Measurements from ENCODE around the gene VIL1. TPM values are rescaled to one million over a fixed set of nuclear protein-coding genes. Genes with fewer than 3 reads are reported as not detected.

VIL1 gene
- total and polyA plus RNA-seq, 4 experiments from 2014 or later: not detected

DNA sequence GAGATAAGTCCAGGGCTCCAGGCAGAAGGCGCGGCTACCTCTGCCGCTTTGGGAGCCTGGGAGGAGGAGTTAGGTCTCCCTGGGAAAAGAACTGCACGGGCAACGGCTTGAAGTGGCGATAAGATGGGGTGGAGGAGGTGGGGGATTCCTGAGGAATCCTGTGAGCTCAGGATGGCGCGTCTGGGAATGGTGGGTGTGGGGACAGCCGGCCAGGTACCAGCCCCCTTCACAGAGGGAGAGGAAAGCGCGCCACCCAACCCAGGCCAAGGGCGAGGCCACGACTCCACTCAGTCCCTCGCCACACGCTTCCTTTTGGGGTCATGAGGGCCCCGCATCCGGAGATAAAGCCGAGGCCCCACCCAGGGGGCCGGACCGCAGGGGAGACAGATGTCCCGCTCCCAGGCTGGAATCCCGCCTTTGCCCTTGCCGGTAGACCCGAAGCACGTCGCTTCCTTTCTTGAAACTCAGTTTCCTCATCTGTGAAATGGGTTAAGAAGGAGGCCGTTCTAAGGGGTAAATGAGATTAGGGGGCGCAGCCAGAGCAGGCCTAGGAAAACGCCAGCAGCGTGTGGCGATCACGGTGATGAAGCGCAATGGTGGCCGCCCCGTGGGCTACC is 21.0 kb upstream of the VIL1 start:
- Mint-ChIP-seq H3K36me3 (peaks cover 0 to 22% of the 10 kb centered on the region in 2 donors), H3K4me3 (peak overlapping the region; percentile 88 to 95 (median 93)), H3K27ac (peak overlapping the region; percentile 99 to 100 (median 99)), H3K4me1 (peaks cover 16 to 66% (median 45%) of the 10 kb centered on the region in 4 donors), H3K9me3 (peaks cover 0 to 3% (median 0%) of the 10 kb centered on the region in 8 donors), H3K27me3 (no peaks in the 10 kb centered on the region)
- POLR2A ChIA-PET (ENCODE audit: partially characterized antibody): interaction anchor here (1.0 to 5.6 kb wide), 14 partner anchors 9 to 857 kb away, joined by 3 to 139 read pairs (median 12); partner anchors contain the start of genes AAMP, ARPC2, PNKD and TMBIM1
- H3K4me1 ChIP-seq (ENCODE audit: insufficient read depth, low read length): peaks cover 68% of the 10 kb centered on the region
- H3K27me3 ChIP-seq (ENCODE audit: insufficient read depth, low read length): no peaks in the 10 kb centered on the region
- H3K9me3 ChIP-seq (ENCODE audit: control insufficient read depth in 1 of 2, low read length in 2 of 2): no peaks in the 10 kb centered on the region
- intact Hi-C loops (cut with micrococcal nuclease): loop anchor here (2.0 to 5.0 kb wide), 6 partner anchors 181 to 854 kb away; partner anchors contain the start of genes ARPC2, BCS1L, CNPPD1 and RETREG2
- peak overlapping the region; percentile 97 to 98 for H3K4me3 ChIP-seq (ENCODE audit: low read length in 2 of 2)
- H3K36me3 ChIP-seq (ENCODE audit: insufficient read depth, low read length): peaks cover 11% of the 10 kb centered on the region
- peak; percentile 49 to 70 (median 56) for DNase-seq
- H3K27ac ChIP-seq (ENCODE audit: low read depth, low read length): peak overlapping the region; percentile 89
- CTCF ChIA-PET (ENCODE audit: partially characterized antibody): interaction anchor here (3.0 to 6.6 kb wide), 2 partner anchors 105 to 125 kb away, joined by 36 to 62 read pairs; partner anchors contain the start of genes AAMP, PNKD and TMBIM1

DNA sequence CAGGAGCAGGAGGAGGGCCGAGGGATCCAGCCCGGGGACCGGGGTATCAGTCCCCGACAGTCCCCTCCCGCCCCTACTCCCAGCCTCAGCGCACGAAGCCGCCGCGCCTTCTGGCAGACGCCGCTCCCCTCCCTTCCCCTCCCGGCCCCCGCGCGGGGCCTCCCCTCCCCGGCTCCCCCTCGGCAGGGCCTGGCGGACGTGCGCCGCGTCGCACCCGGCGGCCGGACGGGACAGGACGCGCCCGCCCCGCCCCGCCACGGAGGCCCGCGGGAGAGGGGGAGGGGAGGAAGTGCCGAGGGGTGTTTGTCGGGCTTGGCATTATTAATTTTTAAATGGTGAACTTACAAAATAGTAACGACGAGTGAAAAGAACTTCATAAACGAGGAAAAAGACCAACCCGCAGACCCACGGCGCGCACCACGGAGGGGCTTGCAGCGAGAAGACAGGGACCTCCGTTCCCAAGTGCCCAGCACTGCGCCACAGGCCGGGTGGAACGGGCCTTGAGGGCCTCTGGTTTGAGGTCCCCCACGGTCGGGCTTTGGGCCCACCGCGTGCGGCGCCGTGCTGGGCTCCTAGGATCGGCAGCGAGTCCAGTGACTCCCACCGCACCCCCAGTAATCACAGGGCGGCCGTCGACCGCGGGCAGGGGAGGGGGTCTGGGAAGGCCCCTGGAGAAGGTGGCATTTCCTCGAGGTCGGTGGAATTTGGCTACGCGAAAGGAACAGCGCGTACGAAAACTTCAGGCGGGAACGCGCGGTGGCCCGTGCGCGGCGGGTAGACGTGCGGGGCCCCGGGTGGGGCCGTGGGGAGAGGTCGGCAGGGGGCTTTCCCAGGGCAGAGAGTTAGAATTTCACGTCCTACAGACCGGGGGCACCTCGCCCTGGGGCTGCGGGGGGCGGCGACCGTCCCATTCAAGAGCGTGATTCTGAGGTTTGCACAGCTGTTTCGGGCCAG is 20.2 kb upstream of the VIL1 start:
- DNase-seq: peak; percentile 63 to 75 (median 71)
- POLR2A ChIA-PET (ENCODE audit: partially characterized antibody): interaction anchor here (0.8 to 5.6 kb wide), 11 partner anchors 8 to 182 kb away, joined by 3 to 109 read pairs (median 13); partner anchors contain the start of genes AAMP, ARPC2 and PNKD
- peaks cover 73% of the 10 kb centered on the region for H3K4me1 ChIP-seq (ENCODE audit: insufficient read depth, low read length)
- Mint-ChIP-seq H3K4me3 (peak overlapping the region; percentile 88 to 95 (median 93)), H3K9me3 (peaks cover 0 to 3% (median 0%) of the 10 kb centered on the region in 8 donors), H3K27me3 (no peaks in the 10 kb centered on the region), H3K27ac (peak overlapping the region; percentile 99 to 100 (median 99)), H3K4me1 (peaks cover 21 to 73% (median 50%) of the 10 kb centered on the region in 4 donors), H3K36me3 (peaks cover 6 to 30% of the 10 kb centered on the region in 2 donors)
- peak overlapping the region; percentile 97 to 98 for H3K4me3 ChIP-seq (ENCODE audit: low read length in 2 of 2)
- H3K27ac ChIP-seq (ENCODE audit: low read depth, low read length): peak overlapping the region; percentile 89
- no peaks in the 10 kb centered on the region for H3K27me3 ChIP-seq (ENCODE audit: insufficient read depth, low read length)
- intact Hi-C loops (cut with micrococcal nuclease): loop anchor here (2.0 to 5.0 kb wide), 5 partner anchors 182 to 854 kb away; partner anchors contain the start of genes ARPC2, BCS1L, CNPPD1 and RETREG2
- CTCF ChIA-PET (ENCODE audit: partially characterized antibody): interaction anchor here (0.6 to 2.1 kb wide), 2 partner anchors 97 to 112 kb away, joined by 3 to 8 read pairs; no protein-coding TSS in a partner anchor
- H3K36me3 ChIP-seq (ENCODE audit: insufficient read depth, low read length): peaks cover 18% of the 10 kb centered on the region
- no peaks in the 10 kb centered on the region for H3K9me3 ChIP-seq (ENCODE audit: control insufficient read depth in 1 of 2, low read length in 2 of 2)

DNA sequence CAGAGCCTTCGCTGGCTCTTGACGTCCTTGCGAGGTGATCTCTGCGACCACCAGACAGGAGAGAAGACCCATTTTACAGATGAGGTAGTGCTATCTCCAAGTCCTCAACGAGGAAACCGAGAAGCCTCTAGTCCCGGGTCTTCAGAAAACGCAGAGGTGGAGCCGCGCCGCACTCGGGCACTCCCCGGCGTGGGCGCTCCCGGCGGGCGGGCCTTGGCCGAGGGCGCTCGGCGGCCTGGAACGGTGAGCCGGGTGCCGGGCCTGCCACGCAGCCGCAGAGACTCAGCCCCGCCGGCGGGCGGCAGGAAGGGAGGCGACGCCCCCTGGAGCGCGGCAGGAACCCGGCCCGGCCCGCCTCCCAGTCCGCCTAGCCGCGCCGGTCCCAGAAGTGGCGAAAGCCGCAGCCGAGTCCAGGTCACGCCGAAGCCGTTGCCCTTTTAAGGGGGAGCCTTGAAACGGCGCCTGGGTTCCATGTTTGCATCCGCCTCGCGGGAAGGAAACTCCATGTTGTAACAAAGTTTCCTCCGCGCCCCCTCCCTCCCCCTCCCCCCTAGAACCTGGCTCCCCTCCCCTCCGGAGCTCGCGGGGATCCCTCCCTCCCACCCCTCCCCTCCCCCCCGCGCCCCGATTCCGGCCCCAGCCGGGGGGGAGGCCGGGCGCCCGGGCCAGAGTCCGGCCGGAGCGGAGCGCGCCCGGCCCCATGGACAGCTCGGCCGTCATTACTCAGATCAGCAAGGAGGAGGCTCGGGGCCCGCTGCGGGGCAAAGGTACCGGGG is 19.3 kb upstream of the VIL1 start, which contains the start of gene CTDSP1:
TSS of gene CTDSP1 (plus strand) at position 478 of the 776 bp plus-strand sequence. CDS start at position 701, 223 bp downstream.
- Mint-ChIP-seq H3K27me3 (no peaks in the 10 kb centered on the region), H3K36me3 (peaks cover 6 to 38% of the 10 kb centered on the region in 2 donors), H3K27ac (peak within 1 kb of the TSS; percentile 89 to 100 (median 96)), H3K4me3 (peak within 1 kb of the TSS; percentile 92 to 97 (median 94)), H3K4me1 (peaks cover 20 to 73% (median 50%) of the 10 kb centered on the region in 4 donors), H3K9me3 (peaks cover 0 to 3% (median 0%) of the 10 kb centered on the region in 8 donors)
- H3K36me3 ChIP-seq (ENCODE audit: insufficient read depth, low read length): peaks cover 25% of the 10 kb centered on the region
- peak within 1 kb of the TSS; percentile 89 for H3K27ac ChIP-seq (ENCODE audit: low read depth, low read length)
- H3K4me3 ChIP-seq (ENCODE audit: low read length in 2 of 2): peak within 1 kb of the TSS; percentile 29 to 97
- intact Hi-C loops (cut with micrococcal nuclease): loop anchor here (1.0 to 5.0 kb wide), 6 partner anchors 67 to 853 kb away; partner anchors contain the start of genes ARPC2, BCS1L, CNPPD1 and RETREG2
- ChIA-PET POLR2A (ENCODE audit: partially characterized antibody) (interaction anchor here (0.7 to 4.3 kb wide), 21 partner anchors 16 to 778 kb away, joined by 3 to 26 read pairs (median 4); partner anchors contain the start of genes AAMP, CATIP, PNKD and TMBIM1), CTCF (ENCODE audit: partially characterized antibody) (interaction anchor here (0.6 to 2.1 kb wide), 4 partner anchors 98 to 127 kb away, joined by 3 to 8 read pairs (median 4); no protein-coding TSS in a partner anchor)
- peaks cover 73% of the 10 kb centered on the region for H3K4me1 ChIP-seq (ENCODE audit: insufficient read depth, low read length)
- peak; percentile 91 to 95 (median 92) for DNase-seq
- no peaks in the 10 kb centered on the region for H3K9me3 ChIP-seq (ENCODE audit: control insufficient read depth in 1 of 2, low read length in 2 of 2)
- no peaks in the 10 kb centered on the region for H3K27me3 ChIP-seq (ENCODE audit: insufficient read depth, low read length)

DNA sequence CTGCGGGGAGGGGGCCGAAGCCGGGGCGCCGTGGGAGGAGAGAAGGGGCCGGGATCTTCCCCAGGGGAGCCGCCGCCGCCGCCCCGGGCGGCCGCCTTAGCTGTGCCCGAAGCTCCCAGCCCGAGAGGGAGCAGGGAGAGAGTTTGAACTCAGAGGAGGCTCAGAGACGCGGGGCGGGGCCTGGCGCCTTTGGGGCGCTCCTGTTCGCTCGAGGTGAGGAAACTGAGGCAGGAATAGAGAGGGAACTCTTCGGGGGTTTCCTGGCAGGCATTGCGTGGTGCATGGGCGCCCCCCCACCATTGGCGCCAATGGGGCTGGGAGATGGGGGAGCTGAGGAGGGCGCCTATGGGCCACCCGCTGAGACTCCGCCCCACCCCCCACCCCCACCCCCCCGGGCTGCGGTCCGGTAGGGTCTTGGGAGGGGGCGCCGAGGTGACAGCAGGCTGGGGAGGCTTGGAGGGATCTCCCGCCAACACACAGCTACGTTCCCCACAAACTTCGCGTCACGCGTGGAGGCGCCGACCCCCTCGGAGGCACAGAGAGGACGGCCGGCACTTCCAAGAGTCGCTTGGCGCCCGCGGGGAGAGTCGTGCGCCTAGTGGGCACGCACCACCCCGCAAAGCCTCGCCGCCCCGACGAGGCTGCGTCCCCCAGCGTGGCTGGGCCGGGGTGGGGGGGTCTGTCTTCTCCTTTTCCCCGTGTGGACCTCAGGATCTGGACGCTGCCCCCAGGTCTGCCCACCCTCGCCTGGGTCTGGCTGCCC is 18.6 kb upstream of the VIL1 start:
- CTCF ChIA-PET (ENCODE audit: partially characterized antibody): interaction anchor here (0.6 to 2.1 kb wide), 4 partner anchors 58 to 128 kb away, joined by 3 to 8 read pairs (median 4); no protein-coding TSS in a partner anchor
- intact Hi-C loops (cut with micrococcal nuclease): loop anchor here (1.0 kb wide), 1 partner anchor 66 kb away; no protein-coding TSS in a partner anchor
- DNase-seq: peak; percentile 34 to 65 (median 46)
- H3K4me1 Mint-ChIP-seq: peaks cover 18 to 74% (median 49%) of the 10 kb centered on the region in 4 donors
- H3K36me3 Mint-ChIP-seq: peaks cover 6 to 45% of the 10 kb centered on the region in 2 donors
- Histone ChIP-seq H3K27me3 (ENCODE audit: insufficient read depth, low read length) (no peaks in the 10 kb centered on the region), H3K9me3 (ENCODE audit: control insufficient read depth in 1 of 2, low read length in 2 of 2) (no peaks in the 10 kb centered on the region), H3K27ac (ENCODE audit: low read depth, low read length) (peak overlapping the region; percentile 72), H3K36me3 (ENCODE audit: insufficient read depth, low read length) (peaks cover 25% of the 10 kb centered on the region), H3K4me3 (ENCODE audit: low read length in 2 of 2) (peak overlapping the region in 1 of 2 donors; percentile 57), H3K4me1 (ENCODE audit: insufficient read depth, low read length) (peaks cover 73% of the 10 kb centered on the region)
- peak overlapping the region; percentile 87 to 100 (median 94) for H3K27ac Mint-ChIP-seq
- peak overlapping the region; percentile 92 to 97 (median 94) for H3K4me3 Mint-ChIP-seq
- peaks cover 0 to 3% (median 0%) of the 10 kb centered on the region in 8 donors for H3K9me3 Mint-ChIP-seq
- POLR2A ChIA-PET (ENCODE audit: partially characterized antibody): interaction anchor here (0.7 to 4.3 kb wide), 20 partner anchors 17 to 777 kb away, joined by 3 to 26 read pairs (median 4); partner anchors contain the start of genes AAMP, CATIP, PNKD and TMBIM1
- no peaks in the 10 kb centered on the region for H3K27me3 Mint-ChIP-seq

DNA sequence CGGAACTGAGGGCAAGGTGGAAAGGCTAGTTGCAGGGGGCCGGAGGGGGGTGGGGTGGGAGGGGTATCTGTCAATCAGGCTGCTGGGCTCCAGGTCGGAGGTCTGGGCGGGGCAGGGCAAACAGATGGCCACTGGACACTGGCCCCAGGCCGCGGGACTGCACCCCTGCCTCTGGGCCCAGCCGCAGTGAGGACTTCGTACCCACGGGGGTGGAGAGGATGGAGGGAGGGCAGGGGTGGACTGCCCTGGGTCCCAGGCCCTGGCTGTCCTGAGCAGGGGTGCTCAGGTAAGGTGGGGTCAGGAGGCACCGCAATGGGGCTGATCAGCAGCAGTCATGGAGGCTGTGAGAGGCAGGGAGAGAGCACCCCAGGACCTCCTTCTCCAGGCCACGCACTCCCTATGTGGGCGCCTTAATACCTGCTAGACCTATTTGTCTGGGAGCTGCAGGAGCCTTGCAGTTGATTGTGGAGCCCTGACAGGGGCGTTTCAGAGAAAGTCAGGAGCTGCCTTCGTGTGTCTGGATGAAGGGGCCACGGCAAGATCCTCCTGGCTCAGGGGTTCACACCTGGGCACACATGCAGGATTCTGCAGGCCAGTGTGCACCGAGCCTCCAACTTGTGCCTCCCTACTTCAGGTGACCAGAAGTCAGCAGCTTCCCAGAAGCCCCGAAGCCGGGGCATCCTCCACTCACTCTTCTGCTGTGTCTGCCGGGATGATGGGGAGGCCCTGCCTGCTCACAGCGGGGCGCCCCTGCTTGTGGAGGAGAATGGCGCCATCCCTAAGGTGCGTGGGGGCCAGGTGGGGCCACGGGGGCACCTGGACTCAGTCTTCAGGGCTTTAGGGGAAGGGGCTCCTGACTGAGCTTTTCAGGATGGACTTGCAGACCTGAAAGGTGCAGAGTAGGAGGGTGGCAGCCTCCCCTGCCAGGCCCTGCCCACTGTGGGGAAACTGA is 17.7 kb upstream of the VIL1 start:
- peaks cover 22 to 75% (median 50%) of the 10 kb centered on the region in 4 donors for H3K4me1 Mint-ChIP-seq
- H3K4me1 ChIP-seq (ENCODE audit: insufficient read depth, low read length): peaks cover 75% of the 10 kb centered on the region

More for the DNA sequence above, 17.7 kb upstream of the VIL1 start:
- Histone ChIP-seq H3K36me3 (ENCODE audit: insufficient read depth, low read length) (peaks cover 25% of the 10 kb centered on the region), H3K4me3 (ENCODE audit: low read length in 2 of 2) (peak overlapping the region in 1 of 2 donors; percentile 57), H3K27me3 (ENCODE audit: insufficient read depth, low read length) (no peaks in the 10 kb centered on the region), H3K27ac (ENCODE audit: low read depth, low read length) (peak overlapping the region; percentile 72), H3K9me3 (ENCODE audit: control insufficient read depth in 1 of 2, low read length in 2 of 2) (no peaks in the 10 kb centered on the region)
- peak overlapping the region; percentile 42 to 100 (median 78) for H3K27ac Mint-ChIP-seq
- POLR2A ChIA-PET (ENCODE audit: partially characterized antibody): interaction anchor here (0.7 to 4.3 kb wide), 20 partner anchors 26 to 260 kb away, joined by 3 to 26 read pairs (median 4); partner anchors contain the start of genes AAMP, PNKD and TMBIM1
- peaks cover 0 to 1% (median 0%) of the 10 kb centered on the region in 8 donors for H3K9me3 Mint-ChIP-seq
- no peak for DNase-seq
- intact Hi-C loops (cut with micrococcal nuclease): loop anchor here (1.0 kb wide), 1 partner anchor 65 kb away; no protein-coding TSS in a partner anchor
- peaks cover 6 to 50% of the 10 kb centered on the region in 2 donors for H3K36me3 Mint-ChIP-seq
- H3K27me3 Mint-ChIP-seq: no peaks in the 10 kb centered on the region
- CTCF ChIA-PET (ENCODE audit: partially characterized antibody): interaction anchor here (0.6 to 2.1 kb wide), 8 partner anchors 45 to 247 kb away, joined by 3 to 8 read pairs (median 4); partner anchors contain the start of genes AAMP, CATIP and PNKD
- peak overlapping the region; percentile 74 to 97 (median 88) for H3K4me3 Mint-ChIP-seq
